Measurements from ENCODE around the gene ATAD3B.
"Not testable (repeated sequence)": the region's sequence is repeated elsewhere in the genome, so short reads cannot be mapped to it uniquely, and the experiment has no call there.

ATAD3B gene

DNA sequence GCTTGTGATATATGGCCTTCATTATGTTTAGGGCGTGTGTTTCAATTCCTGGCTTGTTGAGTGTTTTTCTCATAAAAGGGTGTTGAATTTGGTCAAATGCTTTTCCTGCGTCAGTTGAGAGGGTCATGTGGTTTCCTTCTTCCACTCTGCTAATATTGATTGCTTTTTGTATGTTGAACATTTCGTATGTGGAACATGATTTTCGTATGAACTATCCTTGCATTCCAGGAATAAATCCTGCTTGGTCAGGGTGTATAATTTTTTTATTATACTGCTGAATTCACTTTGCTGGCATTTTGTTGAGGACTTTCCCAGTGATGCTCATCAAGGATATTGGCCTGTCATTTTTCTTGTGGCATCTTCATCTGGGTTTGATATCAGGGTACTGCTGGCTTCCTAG, 35.7 kb downstream of the ATAD3B start:
- TF ChIP-seq, protein P1, sequence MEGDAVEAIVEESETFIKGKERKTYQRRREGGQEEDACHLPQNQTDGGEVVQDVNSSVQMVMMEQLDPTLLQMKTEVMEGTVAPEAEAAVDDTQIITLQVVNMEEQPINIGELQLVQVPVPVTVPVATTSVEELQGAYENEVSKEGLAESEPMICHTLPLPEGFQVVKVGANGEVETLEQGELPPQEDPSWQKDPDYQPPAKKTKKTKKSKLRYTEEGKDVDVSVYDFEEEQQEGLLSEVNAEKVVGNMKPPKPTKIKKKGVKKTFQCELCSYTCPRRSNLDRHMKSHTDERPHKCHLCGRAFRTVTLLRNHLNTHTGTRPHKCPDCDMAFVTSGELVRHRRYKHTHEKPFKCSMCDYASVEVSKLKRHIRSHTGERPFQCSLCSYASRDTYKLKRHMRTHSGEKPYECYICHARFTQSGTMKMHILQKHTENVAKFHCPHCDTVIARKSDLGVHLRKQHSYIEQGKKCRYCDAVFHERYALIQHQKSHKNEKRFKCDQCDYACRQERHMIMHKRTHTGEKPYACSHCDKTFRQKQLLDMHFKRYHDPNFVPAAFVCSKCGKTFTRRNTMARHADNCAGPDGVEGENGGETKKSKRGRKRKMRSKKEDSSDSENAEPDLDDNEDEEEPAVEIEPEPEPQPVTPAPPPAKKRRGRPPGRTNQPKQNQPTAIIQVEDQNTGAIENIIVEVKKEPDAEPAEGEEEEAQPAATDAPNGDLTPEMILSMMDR (conservative IDR thresholded peaks at IDR 0.05) = no peak
- H3K27ac ChIP-seq = peak overlapping the region; percentile 88

DNA sequence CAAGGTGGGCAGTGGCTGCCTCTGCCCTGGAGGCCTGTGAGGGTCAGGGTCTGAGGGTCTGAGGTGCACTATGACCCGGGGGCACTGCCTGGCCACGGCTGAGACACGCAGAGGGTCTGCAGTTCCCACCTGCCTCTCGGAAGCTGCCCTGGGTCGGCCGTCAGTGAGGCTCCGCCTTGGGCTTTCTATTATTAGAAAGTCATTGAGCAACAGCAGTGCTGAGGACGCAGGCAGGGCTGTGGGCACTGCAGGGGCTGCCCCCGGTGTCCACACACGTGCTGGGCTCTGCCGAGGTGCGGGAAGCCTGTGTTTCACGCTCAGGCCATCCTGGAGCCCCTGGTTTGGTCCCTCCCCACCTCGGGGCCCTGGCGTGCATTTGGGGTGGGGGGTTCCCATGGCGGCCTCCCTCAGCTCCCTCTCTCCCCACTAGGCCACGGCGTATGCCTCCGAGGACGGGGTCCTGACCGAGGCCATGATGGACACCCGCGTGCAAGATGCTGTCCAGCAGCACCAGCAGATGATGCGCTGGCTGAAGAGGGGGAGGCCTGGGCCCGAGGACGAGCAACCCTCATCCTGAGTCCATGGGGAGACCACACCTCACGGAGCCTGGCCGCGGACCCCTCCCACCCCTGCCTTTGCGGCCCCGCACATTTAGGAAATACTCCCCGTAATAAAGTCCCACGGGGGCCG, 37.4 kb downstream of the ATAD3B start:
- H3K27ac ChIP-seq = not testable (repeated sequence)

DNA sequence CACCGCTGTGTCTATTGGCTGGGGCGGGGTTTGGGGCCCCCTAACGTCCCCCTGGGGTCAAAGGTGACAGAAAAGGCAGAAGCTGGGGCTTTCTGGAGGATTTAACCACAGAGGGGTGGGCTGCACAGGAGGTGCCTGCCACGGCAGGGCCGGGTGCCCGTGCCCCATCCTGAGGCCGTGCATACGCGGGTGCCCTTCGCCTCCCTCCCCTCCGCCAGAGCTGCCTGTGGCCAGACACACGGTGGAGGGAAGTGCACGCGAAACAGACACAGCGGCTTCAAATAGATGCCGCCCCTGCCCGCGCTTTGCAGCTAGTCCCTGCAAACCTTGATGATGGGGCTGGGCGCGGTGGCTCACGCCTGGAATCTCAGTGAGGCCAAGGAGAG, 37.9 kb downstream of the ATAD3B start:
- H3K27ac ChIP-seq = not testable (repeated sequence)

DNA sequence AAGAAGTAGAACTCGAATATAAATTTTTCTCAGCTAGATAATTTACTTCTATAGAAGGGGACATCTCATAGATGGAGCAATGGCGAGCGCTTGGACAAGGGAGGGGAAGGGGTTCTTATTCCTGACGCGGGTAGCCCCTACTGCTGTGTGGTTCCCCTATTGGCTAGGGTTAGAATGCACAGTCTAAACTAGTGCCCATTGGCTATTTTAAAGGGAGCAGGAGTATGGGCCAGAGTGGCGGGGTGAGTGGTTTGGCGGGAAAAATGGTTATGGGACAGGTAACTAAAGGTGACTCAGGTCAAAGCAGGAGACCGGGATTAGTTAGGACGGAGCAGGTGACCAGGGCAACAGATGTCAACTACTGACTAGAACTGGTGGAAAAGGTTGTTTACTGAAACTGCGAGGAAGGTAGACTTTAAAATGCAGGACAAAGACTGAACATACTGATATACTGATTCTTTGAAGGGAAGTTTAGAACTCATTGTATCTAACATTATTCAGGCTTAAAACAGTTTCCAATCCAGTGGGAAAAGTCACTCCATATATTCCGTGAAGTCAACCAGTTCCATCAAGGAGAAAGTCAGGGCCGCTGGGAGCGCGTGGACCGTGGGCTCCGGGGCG, 39.5 kb downstream of the ATAD3B start:
- TF ChIP-seq, protein P1 (conservative IDR thresholded peaks at IDR 0.05) = no peak
- peak overlapping the region; percentile 95 for H3K27ac ChIP-seq

DNA sequence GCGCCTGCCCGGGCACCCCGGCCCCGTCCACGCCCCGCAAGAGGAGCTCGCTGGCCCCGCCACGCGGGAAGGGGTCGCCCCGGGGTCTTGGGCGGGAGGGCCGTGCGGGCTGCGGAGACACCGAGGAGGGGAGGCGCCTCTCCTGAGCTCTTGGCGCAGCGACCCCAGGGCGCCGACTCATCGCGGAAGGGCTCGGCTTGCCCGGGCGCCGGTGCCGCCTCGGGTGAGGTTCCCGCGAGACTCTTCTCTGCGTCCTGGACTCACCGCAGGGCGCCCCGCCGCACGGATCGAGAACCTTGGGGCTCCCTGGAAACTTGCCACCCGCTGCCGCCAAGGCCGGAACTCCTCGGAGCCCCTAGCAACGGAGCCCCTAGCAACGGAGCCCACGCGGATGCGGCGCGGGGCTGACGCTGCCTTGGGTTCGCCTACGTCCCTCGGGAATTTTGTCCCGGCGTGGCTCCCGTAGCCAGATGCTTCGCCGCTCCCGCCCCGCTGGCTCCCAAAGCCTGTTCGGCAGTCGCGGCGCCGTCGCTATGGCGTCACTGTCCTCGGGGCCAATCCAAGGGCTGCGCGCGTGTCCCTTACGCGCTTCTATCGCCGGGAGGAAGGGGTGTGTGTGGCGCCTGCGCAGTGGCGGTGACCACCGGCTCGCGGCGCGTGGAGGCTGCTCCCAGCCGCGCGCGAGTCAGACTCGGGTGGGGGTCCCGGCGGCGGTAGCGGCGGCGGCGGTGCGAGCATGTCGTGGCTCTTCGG, 40.1 kb downstream of the ATAD3B start, which contains the start of gene ATAD3A:
Gene ATAD3A (plus strand): TSS at position 630 of the 753 bp plus-strand sequence. CDS start 107 bp downstream, at position 737.
- TF ChIP-seq, protein P1 (conservative IDR thresholded peaks at IDR 0.05) = no peak
- H3K27ac ChIP-seq = peak within 1 kb of the TSS; percentile 95

DNA sequence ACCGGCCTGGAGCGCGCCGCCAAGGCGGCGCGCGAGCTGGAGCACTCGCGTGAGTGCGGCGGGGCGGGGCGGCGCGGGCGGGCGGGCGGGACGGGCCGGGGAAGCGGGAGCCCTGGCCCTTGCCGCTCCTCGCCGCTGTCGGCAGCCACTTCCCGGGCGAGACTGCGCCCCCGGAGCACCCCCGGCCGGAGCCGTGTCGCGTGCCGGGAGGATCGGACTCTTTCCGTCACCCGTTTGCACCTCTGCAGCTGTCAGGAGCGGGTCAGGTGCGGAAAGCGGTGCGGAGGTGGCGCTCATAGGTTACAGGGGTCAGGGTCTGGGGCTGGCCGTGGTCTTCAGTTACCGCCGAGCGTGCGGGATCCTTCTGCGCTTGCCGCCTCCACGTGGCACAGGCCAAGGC, 40.9 kb downstream of the ATAD3B start:
- H3K27ac ChIP-seq = peak overlapping the region; percentile 95

DNA sequence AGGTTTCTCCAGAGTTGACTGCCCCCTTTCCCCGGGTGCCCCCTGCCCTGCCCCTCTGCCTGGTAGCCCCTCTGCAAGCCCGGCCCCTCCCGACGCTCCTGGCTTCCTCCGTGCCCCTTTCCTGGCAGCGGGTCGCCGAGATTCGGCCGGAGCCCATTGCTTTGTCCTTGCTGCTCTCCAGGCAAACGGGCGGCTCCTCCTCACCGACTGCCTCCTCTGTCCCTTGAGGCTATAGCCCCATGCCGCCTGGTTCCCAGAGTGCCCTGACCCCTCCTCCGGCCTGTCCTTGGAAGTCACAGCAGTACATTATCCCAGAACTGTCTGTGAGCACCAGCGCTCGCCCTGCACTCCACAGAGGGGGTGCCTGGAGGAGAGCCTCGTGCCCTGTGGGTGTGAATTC, 42.1 kb downstream of the ATAD3B start:
- peak overlapping the region; percentile 74 for H3K27ac ChIP-seq

DNA sequence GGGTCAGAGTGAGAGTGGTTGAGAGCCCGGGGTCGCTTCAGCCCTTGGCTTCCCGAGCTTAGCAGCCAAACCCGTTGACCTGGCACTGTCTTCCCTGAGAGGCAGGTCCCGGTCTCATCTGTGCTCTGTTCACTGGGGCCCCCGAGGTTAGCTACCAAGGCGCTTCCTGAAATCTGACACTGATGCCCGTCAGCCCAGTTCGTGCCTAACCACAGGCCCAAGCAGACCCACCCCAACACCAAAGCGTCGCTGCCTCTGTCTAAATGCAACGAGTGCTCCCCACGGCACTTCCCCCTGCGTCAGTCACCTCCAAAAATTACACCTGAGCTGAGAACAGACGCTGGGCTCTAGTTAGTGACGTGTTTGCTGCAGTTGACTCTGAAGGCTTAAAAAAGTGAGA, 42.8 kb downstream of the ATAD3B start:
- not testable (repeated sequence) for H3K27ac ChIP-seq

DNA sequence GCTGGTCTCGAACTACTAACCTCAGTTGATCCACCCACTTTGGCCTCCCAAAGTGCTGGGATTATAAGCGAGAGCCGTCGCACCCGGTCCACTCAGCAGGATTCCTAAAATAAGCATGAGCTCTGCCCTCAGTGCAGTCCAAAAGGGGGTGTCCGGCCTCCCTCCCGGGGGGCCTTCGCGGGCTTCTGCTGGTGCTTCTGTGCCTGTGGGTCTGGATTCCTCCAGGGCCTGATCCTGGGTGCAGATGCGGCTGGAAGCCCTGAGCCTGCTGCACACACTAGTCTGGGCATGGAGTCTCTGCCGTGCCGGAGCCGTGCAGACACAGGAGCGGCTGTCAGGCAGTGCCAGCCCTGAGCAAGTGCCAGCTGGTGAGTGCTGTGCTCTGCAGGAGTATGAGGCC, 45.4 kb downstream of the ATAD3B start:
- not testable (repeated sequence) for H3K27ac ChIP-seq

DNA sequence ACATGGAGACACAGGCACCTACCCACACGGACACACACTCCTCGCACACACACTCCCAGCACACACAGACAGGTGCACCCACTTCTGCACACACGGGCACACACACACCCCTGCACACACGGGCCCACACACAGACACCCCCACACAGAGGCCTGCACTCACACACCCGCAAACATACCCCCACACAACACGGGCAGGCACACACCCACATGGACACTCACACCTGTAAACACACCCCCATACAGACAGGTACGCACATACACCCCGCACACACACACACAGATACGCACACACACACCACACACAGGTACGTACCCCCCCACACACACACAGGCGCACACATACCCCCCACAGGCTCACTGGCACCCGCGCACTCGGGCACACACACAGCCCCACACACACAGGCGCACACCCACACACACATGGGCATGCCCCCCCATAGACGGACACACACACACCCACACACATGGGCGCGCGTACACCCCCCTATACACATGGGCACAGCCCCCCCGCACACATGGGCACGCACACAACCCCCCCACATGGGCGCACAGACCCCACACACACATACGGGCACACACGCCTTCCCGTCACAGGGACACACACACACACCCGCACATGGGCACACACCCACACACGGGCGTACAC, 46.5 kb downstream of the ATAD3B start:
- TF ChIP-seq, protein P1 (conservative IDR thresholded peaks at IDR 0.05) = no peak

DNA sequence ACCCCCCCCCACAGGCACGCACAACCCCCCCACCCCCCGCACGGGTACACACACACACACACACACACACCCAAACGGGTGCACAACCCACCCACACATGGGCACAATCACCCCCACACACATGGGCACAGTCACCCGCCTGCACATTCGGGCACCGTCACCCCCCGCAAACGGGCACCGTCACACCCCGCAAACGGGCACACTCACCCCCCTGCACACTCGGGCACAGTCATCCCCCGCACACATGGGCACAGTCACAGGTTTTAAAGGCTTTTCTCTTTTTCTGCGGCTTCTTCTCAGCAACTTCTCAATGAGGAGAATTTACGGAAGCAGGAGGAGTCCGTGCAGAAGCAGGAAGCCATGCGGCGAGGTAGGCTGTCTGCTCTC, 47.0 kb downstream of the ATAD3B start:
- not testable (repeated sequence) for H3K27ac ChIP-seq

More for the DNA sequence above, 46.5 kb downstream of the ATAD3B start:
- no peak overlapping the region for H3K27ac ChIP-seq

DNA sequence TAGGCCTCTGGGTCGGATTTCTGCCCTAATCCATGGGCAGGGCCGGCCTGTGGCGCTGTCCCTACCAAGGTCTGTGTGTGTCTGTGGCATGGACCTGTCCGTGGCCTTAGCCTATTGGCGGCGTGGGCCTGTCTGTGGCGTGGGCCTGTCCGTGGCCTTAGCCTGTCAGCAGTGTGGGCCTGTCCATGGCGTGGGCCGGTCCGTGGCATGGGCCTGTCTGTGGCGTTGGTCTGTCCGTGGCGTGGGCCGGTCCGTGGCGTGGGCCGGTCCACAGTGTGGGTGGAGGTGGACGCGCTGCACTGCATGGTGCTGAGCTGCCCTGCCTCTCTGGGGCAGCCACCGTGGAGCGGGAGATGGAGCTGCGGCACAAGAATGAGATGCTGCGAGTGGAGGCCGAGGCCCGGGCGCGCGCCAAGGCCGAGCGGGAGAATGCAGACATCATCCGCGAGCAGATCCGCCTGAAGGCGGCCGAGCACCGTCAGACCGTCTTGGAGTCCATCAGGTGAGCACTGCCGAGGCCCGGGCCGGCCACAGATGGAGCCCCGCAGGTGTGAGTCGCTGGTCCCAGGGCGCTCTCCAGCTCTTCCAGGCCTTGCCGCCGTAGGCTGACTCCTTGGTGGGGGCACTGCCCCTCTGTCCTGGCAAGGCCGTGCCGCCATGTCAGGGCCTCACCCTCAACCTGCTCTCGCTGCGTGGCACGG, 48.4 kb downstream of the ATAD3B start:
- H3K27ac ChIP-seq = not testable (repeated sequence)

Measured in VCaP (cell line).